Uterus (tissue), 4 donors: Measurements from ENCODE around the gene PDE10A. TPM values are rescaled to one million over a fixed set of nuclear protein-coding genes. Genes with fewer than 3 reads are reported as not detected.

Experiments
- DNase-seq, 2 donors: peaks; one replicate each; pipeline ENCODE4 v3.0.0-alpha.2; 2019 to 2020
- H3K27ac ChIP-seq, 2 donors: fragments of 200-600 bp; sonication (generic); 1 replicate in 1 of 2; 2 replicates in 1 of 2; pipeline ENCODE4 v1.5.1; 2016 to 2018
- H3K27me3 ChIP-seq, 2 donors: fragments of 200-600 bp; sonication (generic); one replicate each; pipeline ENCODE4 v1.5.1; 2018 to 2019; ENCODE audit warnings: control low read depth in 1 of 2
- H3K36me3 ChIP-seq, 2 donors: fragments of 200-600 bp; sonication (generic); one replicate each; pipeline ENCODE4 v1.5.1; 2019; ENCODE audit warnings: control low read depth in 1 of 2
- H3K4me1 ChIP-seq, 2 donors: fragments of 200-600 bp; sonication (generic); one replicate each; pipeline ENCODE4 v1.5.1; 2018 to 2019; ENCODE audit warnings: control low read depth in 1 of 2
- H3K4me3 ChIP-seq, 2 donors: fragments of 200-600 bp; sonication (generic); 1 replicate in 1 of 2; 2 replicates in 1 of 2; pipeline ENCODE4 v1.5.1; 2018 to 2019; ENCODE audit warnings: mild to moderate bottlenecking in 1 of 2
- H3K9me3 ChIP-seq, 2 donors: fragments of 200-600 bp; sonication (generic); one replicate each; pipeline ENCODE4 v1.5.1; 2019; ENCODE audit warnings: control low read depth in 1 of 2
- POLR2A ChIP-seq, 2 donors: fragments of 450-650 bp; IDR thresholded peaks; one replicate each; pipeline ENCODE4 v1.6.1; 2016; ENCODE audit warnings: antibody characterized with exemption in 2 of 2, mild to moderate bottlenecking in 1 of 2, moderate library complexity in 1 of 2
- intact Hi-C: fragments of 100-400 bp; cut with DNase I; formaldehyde crosslinking; loops from one replicate; pipeline ENCODE4 v1.15.1; 2023; ENCODE audit warnings: low total_unique reads
- total RNA-seq, 4 donors: library from RNA; depleted of rRNA in 3 of 4; stranded (reverse); fragments of >200 nt in 3 of 4; gene quantifications; one replicate each; pipeline versions ENCODE4 v1.1.0 to v1.2.4, GENCODE V29; 2014 to 2023
- TF ChIP-seq, protein P1 (sequence below), 4 experiments: fragments of 200-600 bp in 2 of 4; fragments of 450-650 bp in 2 of 4; sonication (generic) in 2 of 4; IDR thresholded peaks; one replicate each; pipeline ENCODE4 v1.5.1; 2016 to 2019; ENCODE audit warnings: antibody characterized with exemption in 4 of 4, mild to moderate bottlenecking in 2 of 4, moderate library complexity in 1 of 4
- donor health status: DM: yes; HTN: yes; CAD: no.

Gene PDE10A
- total RNA-seq, 4 donors from 2014 or later, result 13.0 to 73.5 (median 36.4) TPM

DNA sequence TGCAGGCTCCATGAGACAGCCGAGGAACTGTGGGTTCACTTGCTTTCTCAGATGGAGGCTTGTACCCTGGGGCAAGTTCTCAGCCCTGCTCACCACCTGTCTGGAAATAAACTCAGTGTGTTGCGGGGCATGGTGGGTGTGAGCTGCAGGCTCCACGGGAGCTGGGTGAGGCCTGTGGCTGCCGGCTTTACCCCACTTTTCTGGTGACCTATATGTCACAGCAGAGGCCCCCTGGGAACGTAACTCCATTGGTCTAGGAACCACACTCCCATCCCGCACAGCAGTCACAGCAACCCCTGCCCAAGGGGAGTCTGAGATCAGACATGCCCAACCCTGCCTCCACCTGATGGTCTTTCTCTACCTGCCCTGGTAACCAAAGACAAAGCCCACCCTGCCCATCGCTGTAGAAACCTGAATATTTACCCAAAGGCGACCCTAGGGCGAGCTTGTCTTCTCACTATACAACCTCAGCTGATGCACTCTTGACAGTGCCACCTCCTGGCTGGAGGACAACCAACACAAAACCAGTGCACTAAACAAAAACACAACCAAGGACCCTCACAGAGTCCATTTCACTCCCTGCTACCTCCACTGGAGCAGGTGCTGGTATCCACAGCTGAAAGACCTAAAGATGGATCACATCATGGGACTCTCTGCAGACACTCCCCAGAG is 174.3 kb downstream of the PDE10A start:
- no peak for DNase-seq
- Histone ChIP-seq H3K27me3 (no peaks in the 10 kb centered on the region), H3K9me3 (no peaks in the 10 kb centered on the region), H3K4me3 (no peak overlapping the region), H3K27ac (peak overlapping the region in 1 of 2 donors; percentile 2), H3K36me3 (no peaks in the 10 kb centered on the region), H3K4me1 (no peaks in the 10 kb centered on the region)
- intact Hi-C loops, result no loop called here
- TF ChIP-seq, protein P1, sequence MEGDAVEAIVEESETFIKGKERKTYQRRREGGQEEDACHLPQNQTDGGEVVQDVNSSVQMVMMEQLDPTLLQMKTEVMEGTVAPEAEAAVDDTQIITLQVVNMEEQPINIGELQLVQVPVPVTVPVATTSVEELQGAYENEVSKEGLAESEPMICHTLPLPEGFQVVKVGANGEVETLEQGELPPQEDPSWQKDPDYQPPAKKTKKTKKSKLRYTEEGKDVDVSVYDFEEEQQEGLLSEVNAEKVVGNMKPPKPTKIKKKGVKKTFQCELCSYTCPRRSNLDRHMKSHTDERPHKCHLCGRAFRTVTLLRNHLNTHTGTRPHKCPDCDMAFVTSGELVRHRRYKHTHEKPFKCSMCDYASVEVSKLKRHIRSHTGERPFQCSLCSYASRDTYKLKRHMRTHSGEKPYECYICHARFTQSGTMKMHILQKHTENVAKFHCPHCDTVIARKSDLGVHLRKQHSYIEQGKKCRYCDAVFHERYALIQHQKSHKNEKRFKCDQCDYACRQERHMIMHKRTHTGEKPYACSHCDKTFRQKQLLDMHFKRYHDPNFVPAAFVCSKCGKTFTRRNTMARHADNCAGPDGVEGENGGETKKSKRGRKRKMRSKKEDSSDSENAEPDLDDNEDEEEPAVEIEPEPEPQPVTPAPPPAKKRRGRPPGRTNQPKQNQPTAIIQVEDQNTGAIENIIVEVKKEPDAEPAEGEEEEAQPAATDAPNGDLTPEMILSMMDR (IDR thresholded peaks at IDR 0.05), result no peak
- TF ChIP-seq POLR2A (IDR thresholded peaks at IDR 0.05), result no peak

- no peak for DNase-seq
- H3K4me1 ChIP-seq, result no peaks in the 10 kb centered on the region
- H3K27me3 ChIP-seq, result no peaks in the 10 kb centered on the region
- no peaks in the 10 kb centered on the region for H3K9me3 ChIP-seq
- H3K36me3 ChIP-seq, result no peaks in the 10 kb centered on the region
- no peak overlapping the region for H3K4me3 ChIP-seq
- TF ChIP-seq, protein P1 (IDR thresholded peaks at IDR 0.05), result no peak
- no peak for TF ChIP-seq POLR2A (IDR thresholded peaks at IDR 0.05)
- intact Hi-C loops, result no loop called here
- H3K27ac ChIP-seq, result no peak overlapping the region
Measured at GRCh38 chr6:165487950-165488349, 175.1 kb downstream of the PDE10A start.

DNA sequence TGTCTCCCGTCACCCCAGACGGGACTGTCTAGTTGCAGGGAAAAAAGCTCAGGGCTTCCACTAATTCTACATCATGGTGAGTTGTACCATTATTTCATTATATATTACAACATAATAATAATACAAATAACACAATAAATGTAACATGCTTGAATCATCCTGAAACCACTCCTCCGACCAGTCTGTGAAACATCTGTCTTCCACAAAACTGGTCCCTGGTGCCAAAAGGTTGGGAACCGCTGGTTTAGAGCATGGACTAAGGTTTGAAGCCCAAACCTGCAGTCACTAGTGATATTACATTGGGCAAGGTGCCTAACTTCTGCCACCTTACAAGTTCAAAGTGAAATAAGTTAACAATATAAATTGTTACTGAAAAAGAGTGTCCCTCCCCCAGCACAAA is 175.7 kb downstream of the PDE10A start:
- TF ChIP-seq, protein P1 (IDR thresholded peaks at IDR 0.05), result no peak
- no peak for TF ChIP-seq POLR2A (IDR thresholded peaks at IDR 0.05)
- H3K36me3 ChIP-seq, result no peaks in the 10 kb centered on the region
- no peaks in the 10 kb centered on the region for H3K27me3 ChIP-seq
- H3K4me3 ChIP-seq, result no peak overlapping the region
- no peaks in the 10 kb centered on the region for H3K9me3 ChIP-seq
- intact Hi-C loops, result no loop called here
- DNase-seq, result no peak
- H3K4me1 ChIP-seq, result no peaks in the 10 kb centered on the region
- H3K27ac ChIP-seq, result no peak overlapping the region

DNA sequence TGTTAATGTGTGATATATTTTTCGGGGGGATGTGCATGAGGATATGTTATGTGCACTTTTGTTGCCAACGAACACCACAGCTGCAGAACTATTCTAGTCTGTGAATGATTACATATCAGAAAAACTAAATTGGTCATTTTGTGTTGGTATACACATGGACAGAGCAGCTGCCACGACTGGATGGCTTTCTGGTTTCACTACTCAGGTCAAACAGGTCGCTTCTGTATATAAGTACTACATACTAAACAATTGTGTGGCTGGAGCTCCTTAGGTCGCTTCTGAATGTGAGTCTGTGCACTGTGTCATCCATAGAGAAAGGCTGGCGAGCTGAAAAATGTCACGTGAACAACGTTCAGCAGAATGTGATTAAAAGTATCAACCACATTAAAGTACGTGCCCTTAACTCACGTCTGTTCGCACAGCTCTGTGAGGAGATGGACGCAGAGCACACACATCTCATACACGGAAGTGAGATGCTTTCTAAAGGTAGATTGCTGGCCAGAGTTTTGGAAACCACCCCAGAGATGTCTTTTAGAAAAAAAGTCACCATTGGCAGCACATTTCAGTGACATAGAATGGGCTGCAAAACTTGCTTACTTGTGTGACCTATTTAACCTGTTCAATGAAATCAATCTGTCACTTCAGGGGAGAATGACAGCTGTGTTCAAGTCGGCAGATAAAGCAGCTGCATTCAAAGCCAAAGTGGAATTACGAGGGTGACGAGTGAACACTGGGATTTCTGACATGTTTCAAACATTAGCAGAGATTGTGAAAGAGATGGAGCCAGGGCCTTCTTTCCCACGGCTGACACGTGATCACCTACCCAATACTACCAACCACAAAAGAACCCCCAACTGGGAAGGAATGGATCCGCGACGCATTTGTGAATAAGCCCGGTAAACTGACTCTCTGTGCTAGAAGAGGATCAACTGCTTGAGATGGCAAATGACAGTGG is 176.6 kb downstream of the PDE10A start:
- no peaks in the 10 kb centered on the region for H3K36me3 ChIP-seq
- no peaks in the 10 kb centered on the region for H3K4me1 ChIP-seq
- no peaks in the 10 kb centered on the region for H3K27me3 ChIP-seq
- TF ChIP-seq, protein P1 (IDR thresholded peaks at IDR 0.05), result no peak
- TF ChIP-seq POLR2A (IDR thresholded peaks at IDR 0.05), result no peak
- no peak overlapping the region for H3K4me3 ChIP-seq
- H3K27ac ChIP-seq, result no peak overlapping the region
- no peaks in the 10 kb centered on the region for H3K9me3 ChIP-seq
- DNase-seq, result no peak
- intact Hi-C loops, result no loop called here
